DOHH2 (cell line): ENCODE measurements around the gene AHCTF1.

ENCODE experiments used
- EZH2phosphoT487 ChIP-seq: fragments of 200-600 bp; sonication (generic); IDR thresholded peaks from 2 replicates; pipeline ENCODE4 v1.6.1; 2017; ENCODE audit warnings: borderline replicate concordance, mild to moderate bottlenecking, antibody characterized with exemption, low read length, moderate library complexity, mixed read lengths
- TF ChIP-seq, protein P1 (sequence below): fragments of 200-600 bp; sonication (generic); IDR thresholded peaks from one replicate; pipeline ENCODE4 v1.5.1; 2014; ENCODE audit warnings: antibody characterized with exemption, mild to moderate bottlenecking, low read depth, low read length; ENCODE audit not compliant: poor library complexity, severe bottlenecking

DNA sequence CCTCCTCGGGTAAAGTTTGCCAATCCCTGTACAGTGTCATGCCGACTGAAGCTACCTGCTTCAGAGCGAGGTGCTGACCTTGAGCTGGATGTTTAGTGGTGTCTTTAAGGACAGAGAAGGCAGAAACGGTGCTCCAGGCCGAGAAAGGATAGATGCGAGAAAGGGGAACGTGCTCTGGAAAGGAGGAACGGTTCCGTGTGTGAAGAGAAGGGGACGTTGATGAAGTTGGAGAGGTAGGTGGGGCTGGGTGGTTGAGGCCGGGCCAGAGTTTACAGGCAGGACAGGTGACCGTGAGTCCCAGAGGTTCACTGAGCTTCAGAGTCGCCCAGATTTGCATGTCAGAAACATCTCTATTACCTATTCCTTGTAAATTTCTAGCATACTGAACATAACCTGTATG, 116.9 kb downstream of the AHCTF1 start:
- TF ChIP-seq, protein P1, sequence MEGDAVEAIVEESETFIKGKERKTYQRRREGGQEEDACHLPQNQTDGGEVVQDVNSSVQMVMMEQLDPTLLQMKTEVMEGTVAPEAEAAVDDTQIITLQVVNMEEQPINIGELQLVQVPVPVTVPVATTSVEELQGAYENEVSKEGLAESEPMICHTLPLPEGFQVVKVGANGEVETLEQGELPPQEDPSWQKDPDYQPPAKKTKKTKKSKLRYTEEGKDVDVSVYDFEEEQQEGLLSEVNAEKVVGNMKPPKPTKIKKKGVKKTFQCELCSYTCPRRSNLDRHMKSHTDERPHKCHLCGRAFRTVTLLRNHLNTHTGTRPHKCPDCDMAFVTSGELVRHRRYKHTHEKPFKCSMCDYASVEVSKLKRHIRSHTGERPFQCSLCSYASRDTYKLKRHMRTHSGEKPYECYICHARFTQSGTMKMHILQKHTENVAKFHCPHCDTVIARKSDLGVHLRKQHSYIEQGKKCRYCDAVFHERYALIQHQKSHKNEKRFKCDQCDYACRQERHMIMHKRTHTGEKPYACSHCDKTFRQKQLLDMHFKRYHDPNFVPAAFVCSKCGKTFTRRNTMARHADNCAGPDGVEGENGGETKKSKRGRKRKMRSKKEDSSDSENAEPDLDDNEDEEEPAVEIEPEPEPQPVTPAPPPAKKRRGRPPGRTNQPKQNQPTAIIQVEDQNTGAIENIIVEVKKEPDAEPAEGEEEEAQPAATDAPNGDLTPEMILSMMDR = no peak
- TF ChIP-seq EZH2phosphoT487 = no peak
